HG02885 (cell line): ENCODE measurements around the gene TOR1B.
A peak's percentile ranks its signal among the peaks of the same experiment; 100 is the strongest.
"Not testable (repeated sequence)": the region's sequence is repeated elsewhere in the genome, so short reads cannot be mapped to it uniquely, and the experiment has no call there.

Experiments
- ATAC-seq: cut with Tn5 transposase; IDR thresholded peaks from one replicate; pipeline ENCODE4 v1.9.1; 2021; ENCODE audit warnings: mild to moderate bottlenecking; ENCODE audit not compliant: unreplicated experiment, poor library complexity

The TOR1B gene, protein sequence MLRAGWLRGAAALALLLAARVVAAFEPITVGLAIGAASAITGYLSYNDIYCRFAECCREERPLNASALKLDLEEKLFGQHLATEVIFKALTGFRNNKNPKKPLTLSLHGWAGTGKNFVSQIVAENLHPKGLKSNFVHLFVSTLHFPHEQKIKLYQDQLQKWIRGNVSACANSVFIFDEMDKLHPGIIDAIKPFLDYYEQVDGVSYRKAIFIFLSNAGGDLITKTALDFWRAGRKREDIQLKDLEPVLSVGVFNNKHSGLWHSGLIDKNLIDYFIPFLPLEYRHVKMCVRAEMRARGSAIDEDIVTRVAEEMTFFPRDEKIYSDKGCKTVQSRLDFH

DNA sequence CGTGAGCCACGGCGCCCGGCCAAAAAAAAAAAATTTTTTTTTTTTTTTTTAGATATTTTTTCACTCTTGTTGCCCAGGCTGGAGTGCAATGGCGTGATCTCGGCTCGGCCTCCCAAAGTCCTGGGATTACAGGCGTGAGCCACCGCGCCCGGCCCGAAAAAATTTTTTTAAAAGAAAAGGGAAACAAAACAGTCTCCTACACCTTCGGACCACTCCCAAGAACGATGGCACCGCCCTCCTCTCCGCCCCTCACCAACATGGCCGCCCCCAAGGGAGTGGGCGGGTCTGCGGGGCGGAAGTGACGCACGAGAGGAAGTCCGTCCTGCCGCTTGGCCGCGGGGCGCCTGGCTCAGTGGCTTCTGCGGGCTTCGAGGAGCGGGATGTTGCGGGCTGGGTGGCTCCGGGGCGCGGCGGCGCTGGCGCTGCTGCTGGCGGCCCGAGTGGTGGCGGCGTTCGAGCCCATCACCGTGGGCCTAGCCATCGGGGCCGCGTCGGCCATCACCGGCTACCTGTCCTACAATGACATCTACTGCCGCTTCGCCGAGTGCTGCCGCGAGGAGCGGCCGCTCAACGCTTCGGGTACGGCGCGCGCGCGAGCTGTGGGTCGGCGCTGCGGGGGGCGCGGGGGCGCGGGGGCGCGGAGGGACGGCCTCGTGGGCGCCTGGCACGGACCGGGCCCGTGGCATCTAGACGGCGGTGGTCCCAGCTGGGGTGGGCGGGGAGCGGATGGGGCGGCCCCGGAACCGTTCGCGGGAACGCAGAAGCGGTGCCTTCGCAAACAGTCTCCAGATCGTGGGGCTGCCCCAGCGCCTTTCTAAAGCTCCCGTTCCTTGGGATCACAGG, at the start of gene TOR1B:
Gene TOR1B, plus strand, starts transcription at position 352 of the 843 bp plus-strand sequence. Its CDS starts 29 bp downstream, at position 381.
- peak; percentile 92 for ATAC-seq

GRCh38 chr9:129755151-129755550, 47.8 kb upstream of the TOR1B start:
- no peak for ATAC-seq

DNA sequence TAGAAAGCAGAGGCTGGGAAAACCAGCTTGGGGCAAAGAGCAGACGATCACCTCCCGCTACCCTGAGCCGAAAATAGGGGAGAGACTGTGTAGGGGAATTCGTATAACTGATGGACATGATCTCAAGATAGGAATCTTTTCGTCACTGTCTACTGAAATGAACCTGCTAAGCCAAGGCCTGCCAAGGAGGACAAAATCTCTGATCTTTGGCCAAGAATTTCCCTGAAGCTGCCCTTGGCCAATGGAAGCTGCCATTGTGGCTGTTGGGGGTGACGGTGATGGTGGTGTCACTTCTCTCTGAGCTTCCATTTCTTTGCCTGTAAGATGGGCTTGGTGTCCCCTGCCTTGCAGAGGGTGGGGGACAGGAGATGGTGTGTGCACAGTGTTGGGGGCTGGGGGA, 46.8 kb upstream of the TOR1B start:
- ATAC-seq = no peak

DNA sequence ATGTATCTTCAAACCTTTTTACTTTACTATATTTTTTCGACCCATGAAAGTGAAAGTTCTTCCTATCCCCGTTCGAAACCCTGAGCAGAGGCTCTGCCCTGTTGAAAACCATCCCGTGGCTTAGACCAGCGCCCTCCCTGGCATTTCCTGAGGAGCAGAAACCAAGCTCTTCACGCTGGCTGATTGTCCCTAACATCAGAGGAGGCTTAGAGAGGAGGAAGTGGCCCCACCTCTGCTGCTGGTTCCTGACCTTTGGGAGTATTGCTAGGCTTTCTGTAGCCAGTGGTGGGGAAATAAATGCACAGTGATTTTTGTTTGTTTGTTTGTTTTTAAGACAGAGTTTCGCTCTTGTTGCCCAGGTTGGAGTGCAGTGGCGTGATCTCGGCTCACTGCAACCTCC, 45.9 kb upstream of the TOR1B start:
- ATAC-seq = no peak

- ATAC-seq = no peak
Measured at GRCh38 chr9:129759319-129759718, 43.7 kb upstream of the TOR1B start.

- ATAC-seq = no peak
Measured at GRCh38 chr9:129759804-129760502, 43.0 kb upstream of the TOR1B start.

GRCh38 chr9:129760784-129761183, 42.2 kb upstream of the TOR1B start:
- ATAC-seq = not testable (repeated sequence)

DNA sequence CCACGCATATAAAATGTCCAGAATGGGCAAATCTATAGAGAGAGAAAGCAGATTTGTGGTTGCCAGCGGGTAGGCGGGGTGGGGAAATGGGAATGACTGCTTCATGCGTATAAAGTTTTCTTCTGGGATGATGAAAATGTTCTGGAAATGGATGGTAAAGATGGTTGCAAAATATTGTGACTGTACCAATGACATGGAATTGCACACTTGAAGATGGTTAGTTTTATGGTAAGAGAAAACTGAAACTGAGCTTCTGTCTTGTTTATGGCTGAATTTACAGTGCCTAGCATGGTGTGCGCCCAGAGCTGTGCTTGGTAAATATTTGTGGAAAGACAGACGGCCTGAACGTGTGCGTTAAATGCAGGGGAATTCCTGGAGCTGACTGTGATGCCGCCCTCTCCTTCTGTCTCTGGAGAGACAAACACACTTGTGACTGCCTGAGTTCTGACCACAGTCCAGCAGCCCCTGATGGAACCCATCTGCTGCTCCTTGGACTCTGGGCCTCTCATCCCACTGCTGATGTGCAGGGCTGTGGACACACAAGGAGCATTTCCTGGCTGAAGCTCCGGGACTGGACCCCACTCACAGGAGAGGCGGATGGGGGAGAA, 41.6 kb upstream of the TOR1B start:
- ATAC-seq = no peak

DNA sequence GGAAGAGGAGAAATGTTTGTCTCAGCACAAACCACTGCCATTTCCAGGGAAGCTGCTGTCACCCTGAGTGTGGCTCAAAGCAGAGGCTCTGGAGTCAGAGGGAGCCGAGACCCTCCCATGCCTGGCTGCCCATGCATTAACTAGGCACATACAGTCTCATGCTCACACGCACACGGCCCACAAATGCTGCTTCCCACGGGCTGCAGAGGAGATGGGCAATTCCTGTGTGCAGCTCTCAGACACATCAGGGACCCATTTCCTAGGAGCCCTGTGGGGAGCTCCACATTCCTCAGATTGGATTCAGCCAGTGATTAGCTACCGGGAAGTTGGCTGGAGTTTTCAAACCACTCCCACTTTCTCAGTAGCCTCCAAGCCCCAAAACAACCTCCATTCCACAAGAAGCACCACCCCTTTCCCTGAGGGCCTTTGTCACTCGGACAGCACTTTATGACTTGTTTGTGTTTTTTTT, 41.0 kb upstream of the TOR1B start:
- no peak for ATAC-seq

GRCh38 chr9:129762370-129762984, 40.5 kb upstream of the TOR1B start:
- ATAC-seq = not testable (repeated sequence)

DNA sequence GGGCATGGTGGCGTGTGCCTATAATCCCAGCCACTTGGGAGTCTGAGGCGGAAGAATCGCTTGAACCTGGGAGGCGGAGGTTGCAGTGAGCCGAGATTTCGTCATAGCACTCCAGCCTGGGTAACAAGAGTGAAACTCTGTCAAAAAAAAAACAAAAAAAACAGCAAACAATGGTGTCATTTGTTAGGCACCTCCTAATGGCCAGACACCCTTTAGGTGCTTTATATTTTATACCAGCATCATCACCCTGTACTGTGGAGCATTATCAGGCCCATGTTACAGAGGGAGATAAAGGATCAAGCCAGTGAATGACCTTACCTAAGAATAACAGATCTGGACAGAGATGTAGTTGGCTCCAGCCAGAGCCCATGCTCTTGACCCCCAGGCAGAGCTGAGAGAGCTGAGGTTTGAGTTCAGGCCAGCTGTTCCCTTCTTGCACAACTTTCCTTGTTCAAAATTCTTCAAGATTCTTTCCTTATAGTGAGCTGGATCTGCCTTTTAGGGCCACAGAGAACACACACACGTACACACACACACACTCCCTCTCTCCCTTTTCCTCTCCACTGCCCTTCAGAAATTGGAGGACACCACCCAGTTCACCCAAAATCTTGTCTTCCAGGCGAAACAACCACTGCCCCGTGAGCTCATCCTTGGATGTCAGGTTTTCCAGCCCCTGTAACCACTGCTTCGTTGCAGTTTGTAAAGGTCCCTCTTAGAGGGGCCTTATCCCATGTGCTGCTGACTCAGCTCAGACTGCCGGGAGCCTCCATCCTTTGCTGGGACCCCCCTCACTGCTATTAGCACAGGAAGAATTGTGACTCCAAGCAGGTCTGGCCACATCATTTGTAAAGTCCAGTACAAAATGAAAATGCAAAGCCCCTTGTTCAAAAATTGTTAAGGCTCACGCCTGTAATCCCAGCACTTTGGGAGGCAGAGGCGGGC, 39.7 kb upstream of the TOR1B start:
- no peak for ATAC-seq

DNA sequence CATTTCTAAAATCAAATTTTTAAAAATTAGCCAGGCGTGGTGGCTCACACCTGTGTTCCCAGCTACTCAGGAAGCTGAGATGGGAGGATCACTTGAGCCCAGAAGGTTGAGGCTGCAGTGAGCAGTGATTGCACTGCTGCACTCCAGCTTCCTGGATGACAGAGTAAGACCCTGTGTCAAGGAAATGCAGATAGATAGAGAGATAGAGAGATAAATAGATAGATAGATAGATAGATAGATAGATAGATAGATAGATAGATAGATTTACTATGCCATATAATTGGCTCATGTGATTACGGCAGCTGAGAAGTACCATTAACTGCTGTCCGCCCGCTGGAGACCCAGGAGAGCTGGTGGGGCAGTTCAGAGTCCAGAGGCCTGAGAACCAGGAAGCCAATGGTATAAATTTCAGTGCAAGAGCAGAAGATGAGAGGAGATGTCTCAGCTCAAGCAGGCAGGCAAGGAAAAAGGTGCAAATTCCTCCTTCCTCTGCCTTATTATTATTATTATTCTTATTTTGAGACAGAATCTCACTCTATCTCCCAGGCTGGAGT, 37.1 kb upstream of the TOR1B start:
- ATAC-seq = no peak

DNA sequence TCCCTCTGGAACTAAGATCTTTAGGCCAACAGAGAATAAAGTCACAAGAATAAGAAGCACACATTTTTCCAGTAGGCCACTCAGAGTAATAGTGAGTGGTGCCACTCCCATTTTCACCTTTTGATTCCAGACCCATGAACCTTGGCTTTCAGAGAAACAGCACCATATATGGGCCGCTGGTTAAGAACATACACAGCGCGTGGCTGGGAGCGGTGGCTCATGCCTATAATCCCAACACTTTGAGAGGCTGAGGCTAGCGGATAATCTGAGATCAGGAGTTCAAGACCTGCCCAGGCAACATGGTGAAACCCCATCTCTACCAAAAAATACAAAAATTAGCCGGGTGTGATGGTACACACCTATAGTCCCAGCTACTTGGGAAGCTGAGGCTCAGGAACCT, 34.5 kb upstream of the TOR1B start:
- ATAC-seq = no peak

DNA sequence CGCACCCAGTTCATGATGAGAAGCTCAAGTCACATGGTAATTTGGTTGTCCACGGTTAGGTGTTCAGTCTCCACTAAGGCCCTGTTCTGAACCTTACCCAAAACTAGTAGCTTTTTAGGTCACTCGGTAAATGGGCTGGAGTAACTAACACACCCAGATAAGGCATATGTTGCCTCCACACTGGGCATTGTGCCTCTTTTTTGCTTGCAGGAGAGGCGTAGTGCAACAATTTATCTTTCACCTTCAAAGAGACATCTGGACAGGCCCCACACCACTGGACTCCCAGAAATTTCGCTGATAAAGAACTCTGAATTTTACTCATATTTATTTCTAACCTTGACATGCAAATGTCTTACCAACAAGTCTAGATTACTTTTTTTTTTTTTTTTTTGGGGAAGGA, 33.3 kb upstream of the TOR1B start:
- no peak for ATAC-seq

- ATAC-seq = no peak
Measured at GRCh38 chr9:129770741-129771140, 32.2 kb upstream of the TOR1B start.

DNA sequence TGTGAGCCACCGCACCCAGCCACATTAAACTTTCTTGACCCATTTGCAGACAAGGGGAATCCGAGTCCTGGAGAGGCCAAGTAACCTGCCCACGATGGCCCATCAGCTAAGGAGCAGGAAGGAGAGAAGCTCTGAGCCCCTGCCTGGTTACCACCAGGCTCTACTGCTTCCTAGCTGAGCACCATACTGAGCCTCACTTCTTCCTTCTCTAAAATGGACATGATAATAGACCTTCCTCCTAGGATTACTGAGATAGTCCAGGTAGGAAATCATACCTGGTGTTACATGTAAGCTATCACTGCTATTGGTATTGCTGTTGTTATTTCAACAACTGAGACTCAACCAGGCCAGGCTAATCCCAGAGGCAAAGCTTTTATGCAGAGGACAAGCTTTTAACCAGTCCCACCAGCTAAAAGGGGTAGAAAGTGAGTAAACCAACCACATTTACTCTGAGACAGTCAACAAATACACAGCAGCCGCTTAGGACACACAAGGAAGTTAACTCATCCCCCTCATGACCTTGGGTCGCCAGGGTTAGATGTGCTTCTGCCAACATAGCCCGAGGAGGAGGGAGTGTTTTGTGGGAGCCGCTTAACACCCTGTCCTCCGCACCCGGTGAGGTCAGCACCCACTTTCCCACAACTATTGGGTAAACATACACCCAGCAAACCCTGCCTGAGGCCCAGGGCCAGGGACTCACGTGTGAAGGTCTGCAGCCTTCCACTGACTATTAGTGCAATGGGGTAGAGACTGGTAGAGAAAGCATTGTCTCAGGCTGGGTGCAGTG, 29.5 kb upstream of the TOR1B start:
- no peak for ATAC-seq

- no peak for ATAC-seq
Measured at GRCh38 chr9:129774791-129775447, 28.1 kb upstream of the TOR1B start.
